HS-27A (cell line): Measurements from ENCODE around the gene DDX10.

Experiments
- DNase-seq: peaks from one replicate; pipeline ENCODE4 v3.0.0-alpha.2; 2012; ENCODE audit warnings: low read depth, missing footprints

DDX10 gene

GRCh38 chr11:108906329-108906728, 241.5 kb downstream of the DDX10 start:
- DNase-seq: no peak

GRCh38 chr11:108906826-108907225, 242.0 kb downstream of the DDX10 start:
- DNase-seq: no peak

DNA sequence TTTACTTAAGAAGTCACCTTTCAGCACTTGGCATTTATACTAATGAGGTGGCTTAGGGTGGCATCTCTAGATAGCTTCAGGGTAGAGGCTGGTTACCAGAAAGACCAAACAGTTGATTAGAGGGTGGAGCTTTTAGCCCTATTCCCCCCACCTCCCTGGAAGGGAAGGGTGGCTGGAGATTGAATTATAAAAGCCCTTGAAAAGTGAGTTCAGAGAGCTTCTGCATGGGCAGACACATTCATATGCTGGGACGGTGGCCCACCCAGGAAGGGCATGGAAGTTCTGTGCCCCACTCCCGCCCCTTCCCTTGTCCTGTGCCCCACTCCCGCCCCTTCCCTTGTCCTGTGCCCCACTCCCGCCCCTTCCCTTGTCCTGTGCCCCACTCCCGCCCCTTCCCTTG, 244.2 kb downstream of the DDX10 start:
- DNase-seq: no peak

GRCh38 chr11:108909921-108910320, 245.1 kb downstream of the DDX10 start:
- no peak for DNase-seq

DNA sequence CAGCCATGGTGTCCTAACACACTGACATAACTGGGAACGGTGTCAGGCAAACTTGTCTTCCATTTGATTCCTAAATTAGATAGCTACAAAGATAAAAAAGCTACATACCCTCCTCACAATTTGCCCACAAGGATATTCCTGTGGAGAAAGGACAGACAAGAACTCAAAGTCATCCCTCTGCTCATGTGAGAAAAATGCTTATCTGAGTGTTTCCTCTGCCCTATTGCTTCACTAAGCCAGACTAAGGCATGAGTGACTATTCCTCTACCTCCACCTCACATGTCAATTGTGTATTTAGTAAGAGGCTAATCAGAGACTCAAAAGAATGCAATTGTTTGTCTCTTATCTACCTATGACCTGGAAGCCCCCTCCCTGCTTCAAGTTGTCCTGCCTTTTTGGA, 247.7 kb downstream of the DDX10 start:
- DNase-seq: no peak

DNA sequence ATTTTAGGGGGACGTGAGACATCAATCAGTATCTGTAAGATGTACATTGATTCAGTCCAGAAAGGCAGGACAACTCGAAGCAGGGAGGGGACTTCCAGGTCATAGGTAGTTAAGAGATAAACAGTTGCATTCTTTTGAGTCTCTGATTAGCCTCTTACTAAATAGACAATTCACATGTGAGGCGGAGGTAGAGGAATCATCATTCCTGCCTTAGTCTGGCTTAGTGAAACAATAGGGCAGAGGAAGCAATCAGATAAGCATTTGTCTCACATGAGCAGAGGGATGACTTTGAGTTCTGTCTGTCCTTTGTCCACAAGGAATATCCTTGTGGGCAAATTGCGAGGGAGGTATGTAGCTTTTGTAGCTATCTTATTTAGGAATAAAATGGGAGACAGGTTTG, 248.3 kb downstream of the DDX10 start:
- DNase-seq: no peak

DNA sequence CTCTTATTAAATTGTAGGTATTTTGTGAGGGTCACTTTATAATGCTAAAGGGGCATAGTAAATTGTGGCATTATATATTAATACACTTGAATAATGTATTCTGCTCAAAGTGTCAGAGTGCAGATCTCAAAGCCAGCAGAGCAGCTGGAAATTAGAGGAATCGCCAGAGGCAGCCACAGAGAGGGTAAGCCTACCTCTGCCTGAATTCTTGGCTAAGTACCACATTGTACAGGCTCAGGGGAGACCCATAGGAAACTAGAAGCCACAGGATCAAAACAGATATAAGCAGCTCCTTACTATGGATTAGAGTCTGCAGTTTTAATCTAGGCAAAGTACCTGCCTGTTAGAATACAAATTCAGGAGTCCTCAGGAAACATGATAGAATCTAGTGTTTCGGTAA, 249.3 kb downstream of the DDX10 start:
- no peak for DNase-seq

DNA sequence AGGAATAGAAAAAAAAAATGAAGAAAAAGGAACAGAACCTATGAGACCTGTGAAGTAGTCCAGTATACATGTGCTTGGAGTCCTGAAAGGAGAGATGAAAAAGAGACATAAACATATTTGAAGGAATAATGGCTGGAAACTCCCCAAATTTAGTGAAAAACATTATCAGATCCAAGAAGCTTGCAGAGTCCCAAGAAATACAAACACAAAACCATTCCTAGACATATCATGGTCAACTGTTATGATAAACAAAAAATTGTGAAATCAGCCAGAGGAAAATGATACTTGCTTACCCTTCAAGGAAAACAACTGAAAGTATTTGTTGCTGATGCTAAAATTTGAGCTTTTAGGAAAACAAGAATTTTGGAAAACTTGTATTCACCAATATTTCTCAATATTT, 250.1 kb downstream of the DDX10 start:
- DNase-seq: no peak

GRCh38 chr11:108915666-108916065, 250.8 kb downstream of the DDX10 start:
- DNase-seq: no peak

DNA sequence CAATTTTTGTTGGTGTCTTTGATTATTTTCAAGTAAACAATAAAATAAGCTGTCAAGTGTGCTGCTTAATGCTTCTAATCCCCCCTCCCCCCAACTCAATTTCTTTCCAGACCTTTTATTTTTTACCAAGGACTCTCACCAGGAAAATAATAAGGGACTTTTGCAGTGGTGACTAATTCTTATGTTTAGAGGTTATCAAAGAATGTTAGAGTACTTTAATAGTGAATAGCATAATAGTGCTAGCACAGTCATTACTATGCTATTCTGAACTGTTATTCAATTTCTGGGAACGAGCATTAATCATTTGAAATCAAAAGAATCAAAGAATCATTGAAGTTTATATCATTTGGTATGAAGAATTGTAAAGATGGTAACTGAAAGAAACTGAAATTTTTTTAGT, 251.4 kb downstream of the DDX10 start:
- DNase-seq: no peak

DNA sequence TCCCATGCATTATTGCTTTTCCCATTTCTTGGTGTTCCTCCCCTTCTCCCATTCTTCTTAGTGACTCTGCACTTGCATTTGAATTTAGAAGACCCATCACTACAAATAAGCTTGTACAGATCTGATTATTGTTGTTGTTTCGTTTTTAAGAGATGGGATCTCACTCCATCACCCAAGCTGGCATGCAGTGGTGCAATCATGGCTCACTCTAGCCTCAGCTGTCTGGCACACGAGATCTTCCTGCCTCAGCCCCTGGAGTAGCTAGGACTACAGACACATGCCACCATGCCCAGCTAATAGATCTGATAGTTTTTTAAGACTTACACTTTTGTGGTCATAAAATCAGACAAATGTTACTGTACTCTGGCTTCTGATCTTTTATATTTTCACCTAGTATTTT, 252.1 kb downstream of the DDX10 start:
- DNase-seq: no peak

- no peak for DNase-seq
Observed at GRCh38 chr11:108921211-108921610, 256.3 kb downstream of the DDX10 start.

DNA sequence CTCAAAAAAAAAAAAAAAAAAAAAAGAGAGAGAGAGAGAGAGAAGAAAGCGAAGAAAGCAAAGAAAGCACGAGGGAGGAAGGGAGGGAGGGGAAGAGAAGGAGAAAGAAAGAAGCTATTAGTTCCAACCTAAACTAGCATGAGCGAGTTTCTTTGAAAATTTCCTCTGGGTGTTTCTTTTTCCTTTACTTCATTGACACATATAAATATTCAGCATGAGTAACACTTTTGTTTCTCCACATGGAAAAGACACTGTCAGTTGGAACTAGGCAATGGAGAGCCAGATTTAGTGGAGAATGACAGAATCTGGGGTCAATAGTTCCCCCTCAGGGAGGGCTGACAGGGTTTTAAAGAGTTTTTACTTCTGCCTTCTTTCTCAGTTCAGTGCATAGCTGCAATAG, 257.4 kb downstream of the DDX10 start:
- no peak for DNase-seq

DNA sequence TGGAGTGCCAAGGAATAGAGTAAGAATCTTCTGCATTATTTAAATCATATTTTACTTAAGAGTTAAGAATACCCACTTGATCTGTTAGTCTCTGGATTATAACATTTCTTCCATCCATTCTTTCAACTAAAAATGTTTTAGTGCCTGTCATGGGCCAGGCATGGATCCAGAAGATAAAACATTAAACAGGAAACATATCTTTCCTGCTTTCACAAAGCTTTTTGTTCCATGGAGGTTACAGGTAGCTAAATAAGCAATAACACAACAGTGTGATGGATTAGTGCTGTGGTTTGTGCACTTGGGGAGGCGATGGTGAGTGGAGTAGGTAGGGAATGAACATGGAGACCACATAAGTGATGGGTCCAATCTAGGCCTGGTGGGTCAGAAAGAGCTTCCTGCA, 258.5 kb downstream of the DDX10 start:
- no peak for DNase-seq

GRCh38 chr11:108926171-108926840, 261.4 kb downstream of the DDX10 start:
- DNase-seq: no peak

DNA sequence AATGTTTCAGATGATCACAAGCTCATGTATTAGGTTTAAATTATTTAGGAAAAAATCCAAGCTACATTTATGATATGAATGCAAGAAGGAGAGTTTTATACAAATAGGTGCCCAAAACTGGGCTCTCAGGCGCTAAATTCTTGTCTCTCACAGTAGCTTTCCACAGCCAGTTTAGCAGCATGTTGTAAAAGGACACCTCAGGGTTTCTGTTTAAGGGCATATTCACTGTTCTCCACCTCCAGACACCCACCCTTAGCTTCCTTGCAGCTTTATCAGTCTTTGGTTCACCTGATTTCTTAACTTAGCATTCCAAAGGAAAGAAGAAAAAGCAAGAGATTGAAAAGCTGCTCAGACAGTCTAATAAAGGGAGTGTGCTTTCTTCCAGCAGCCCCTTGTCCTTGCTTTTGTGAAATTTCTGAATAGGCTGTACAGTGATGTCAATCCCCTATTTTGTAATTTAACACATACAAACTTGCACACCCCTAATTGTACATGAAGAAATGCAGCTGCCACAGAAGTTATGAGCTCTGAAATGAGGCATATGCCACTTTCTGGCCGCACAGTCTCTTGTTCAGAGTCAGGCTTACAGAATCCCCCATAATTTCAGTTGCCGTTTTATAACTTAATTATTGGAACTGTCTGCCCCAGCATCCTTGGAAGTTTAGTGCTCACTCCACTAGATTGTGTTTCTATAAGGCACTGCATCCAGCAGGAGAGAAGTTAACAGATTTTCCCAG, 262.1 kb downstream of the DDX10 start:
- no peak for DNase-seq

DNA sequence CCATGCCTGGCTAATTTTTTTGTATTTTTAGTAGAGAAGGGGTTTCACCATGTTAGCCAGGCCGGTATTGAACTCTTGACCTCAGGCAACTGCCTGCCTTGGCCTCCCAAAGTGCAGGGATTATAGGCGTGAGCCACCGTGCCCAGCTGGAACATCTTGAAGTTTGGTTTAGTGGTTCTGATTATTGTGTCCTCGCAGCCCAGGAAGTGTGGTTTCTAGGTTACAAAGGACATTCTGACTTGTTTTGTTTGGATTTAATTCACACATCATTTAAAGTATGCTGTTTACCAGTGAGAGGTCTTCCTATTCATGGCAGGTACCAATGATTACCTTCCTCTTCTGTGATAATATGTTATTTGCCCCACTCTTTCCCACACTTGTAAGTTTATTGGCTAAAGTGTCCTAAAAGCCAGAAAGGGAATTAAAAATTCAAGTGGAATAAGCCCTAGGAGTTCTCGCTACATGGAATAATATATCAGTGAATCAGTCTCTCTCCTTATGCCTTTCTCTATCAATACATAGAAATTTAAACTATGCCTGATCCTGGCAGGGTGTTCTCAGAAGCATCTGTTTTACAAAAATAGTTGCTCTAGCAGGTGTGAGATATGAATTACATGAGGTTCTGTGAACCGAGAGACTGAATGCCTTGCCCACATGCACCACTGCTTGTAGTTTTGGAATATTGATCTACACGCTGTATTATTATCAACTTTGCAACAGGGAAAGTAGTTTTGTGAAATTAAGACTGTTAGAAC, 263.1 kb downstream of the DDX10 start:
- no peak for DNase-seq

DNA sequence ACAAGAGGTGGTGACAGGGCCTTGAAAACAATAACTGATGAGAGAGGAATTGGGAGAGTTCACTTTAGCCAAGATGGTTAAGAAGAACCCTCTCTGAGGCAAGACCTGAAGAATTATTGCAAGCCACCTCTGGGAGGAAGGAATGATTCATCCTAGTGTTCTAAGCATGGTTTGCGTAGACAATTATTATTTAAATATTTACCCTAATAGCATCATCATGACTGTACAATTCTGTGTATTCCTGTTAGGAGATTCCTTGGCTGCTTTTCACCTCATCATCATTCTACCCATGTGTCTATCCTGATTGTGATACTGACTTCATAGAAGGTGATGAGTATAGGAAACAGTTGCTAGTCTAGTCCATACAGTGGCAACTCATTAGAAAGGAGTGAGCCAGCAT, 264.4 kb downstream of the DDX10 start:
- DNase-seq: no peak

- no peak for DNase-seq
Observed at GRCh38 chr11:108931168-108931567, 266.3 kb downstream of the DDX10 start.

GRCh38 chr11:108933630-108934029, 268.8 kb downstream of the DDX10 start:
- no peak for DNase-seq

- no peak for DNase-seq
Observed at GRCh38 chr11:108934289-108934688, 269.4 kb downstream of the DDX10 start.

DNA sequence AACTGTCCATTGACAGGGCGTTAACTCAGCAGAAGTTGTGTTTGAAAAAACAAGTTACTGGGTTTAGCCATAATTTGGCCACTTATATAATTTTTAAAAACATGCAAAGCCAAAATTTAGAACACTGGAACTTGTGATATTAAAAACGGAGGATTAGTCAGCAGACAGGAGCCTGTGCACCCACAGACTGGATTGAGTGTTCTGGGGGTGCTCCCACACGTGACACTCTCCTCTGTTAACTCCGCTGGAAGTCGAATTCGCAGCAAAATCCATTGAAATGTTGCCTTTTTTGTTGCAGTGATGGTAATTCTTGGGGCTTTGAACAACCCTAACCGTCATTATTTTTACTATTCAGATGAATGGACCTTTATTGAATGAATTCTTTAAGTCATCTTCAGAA, 269.8 kb downstream of the DDX10 start:
- DNase-seq: no peak

GRCh38 chr11:108937746-108938145, 272.9 kb downstream of the DDX10 start:
- no peak for DNase-seq
